ENCODE data around the gene CCT6A.
"Not testable (repeated sequence)": the region's sequence is repeated elsewhere in the genome, so short reads cannot be mapped to it uniquely, and the experiment has no call there.

Gene CCT6A

DNA sequence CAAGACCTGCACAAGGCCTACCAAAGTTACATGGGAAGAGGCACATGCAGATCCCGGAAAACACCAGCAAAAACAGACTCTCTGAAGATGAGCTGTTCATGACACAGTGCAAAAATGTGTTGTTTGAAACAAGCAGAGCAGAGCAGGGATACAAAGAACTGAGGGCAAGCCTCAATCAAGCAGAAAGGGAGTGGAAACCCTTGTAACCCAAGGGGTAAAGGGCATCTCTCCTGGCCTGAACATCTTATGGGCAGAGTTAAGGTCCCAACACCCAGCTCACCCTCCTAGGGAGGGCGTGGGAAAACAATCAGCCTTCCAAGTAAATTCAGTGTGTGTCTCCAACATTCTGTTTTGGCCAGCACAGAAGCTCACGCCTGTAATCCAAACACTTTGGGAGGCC is 10.8 kb upstream of the CCT6A start:
- Mint-ChIP-seq H3K4me3 (no peak overlapping the region), H3K9me3 (no peaks in the 10 kb centered on the region), H3K27ac (no peak overlapping the region), H3K4me1 (ENCODE audit: low read depth) (no peaks in the 10 kb centered on the region), H3K36me3 (ENCODE audit: low read depth) (peaks cover 13% of the 10 kb centered on the region), H3K27me3 (no peaks in the 10 kb centered on the region)

DNA sequence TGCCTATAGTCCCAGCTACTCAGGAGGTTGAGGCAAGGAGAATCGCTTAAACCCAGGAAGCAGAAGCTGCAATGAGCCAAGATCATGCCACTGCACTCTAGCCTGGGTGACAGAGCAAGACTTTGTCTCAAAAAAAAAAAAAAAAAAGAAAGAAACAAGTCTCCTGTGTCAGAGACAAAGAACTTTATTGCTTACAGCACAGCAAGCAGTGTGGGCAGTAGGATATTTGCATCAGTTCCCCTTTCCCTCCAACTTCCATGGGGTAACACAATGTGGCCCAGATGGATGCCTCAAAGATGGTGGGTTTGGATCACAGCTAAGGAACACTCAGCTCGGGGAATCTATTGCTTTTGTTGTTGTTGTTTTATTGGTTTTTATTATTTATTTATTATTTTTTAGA is 5.8 kb upstream of the CCT6A start:
- not testable (repeated sequence) for H3K27ac Mint-ChIP-seq, H3K4me3 Mint-ChIP-seq, H3K9me3 Mint-ChIP-seq, H3K27me3 Mint-ChIP-seq
- H3K4me1 Mint-ChIP-seq (ENCODE audit: low read depth) = peaks cover 13% of the 10 kb centered on the region
- peaks cover 21% of the 10 kb centered on the region for H3K36me3 Mint-ChIP-seq (ENCODE audit: low read depth)

DNA sequence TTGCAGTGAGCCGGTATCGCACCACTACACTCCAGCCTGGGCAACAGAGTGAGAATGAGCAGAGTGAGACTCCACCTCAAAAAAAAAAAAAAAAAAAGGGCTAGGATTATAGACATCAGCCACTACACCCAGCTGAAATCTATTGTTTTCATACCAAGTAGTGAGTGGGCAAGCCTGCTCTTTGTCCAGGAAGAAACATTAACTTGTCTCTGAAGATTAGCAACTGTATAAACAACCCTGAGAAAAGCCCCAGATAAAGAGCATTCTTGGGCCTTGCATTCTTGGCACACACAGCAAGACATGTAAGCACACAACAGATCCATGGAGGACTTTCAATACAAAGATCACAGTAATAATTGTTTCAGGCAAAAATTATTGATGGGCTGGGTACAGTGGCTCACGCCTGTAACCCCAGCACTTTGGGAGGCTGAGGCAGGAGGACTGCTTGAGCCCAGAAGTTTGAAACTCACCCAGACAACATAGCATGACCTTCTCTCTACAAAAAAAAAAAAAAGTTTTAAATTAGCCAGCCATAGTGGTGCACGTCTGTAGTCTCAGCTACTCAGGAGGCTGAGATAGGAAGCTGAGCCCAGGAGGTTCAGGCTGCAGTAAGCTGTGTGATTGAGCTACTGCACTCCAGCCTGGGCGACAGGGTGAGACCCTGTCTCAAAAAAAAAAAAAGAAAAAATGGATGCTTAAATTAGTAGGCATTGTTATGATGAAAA is 4.7 kb upstream of the CCT6A start:
- Mint-ChIP-seq H3K27ac (no peak overlapping the region), H3K9me3 (no peaks in the 10 kb centered on the region), H3K4me1 (ENCODE audit: low read depth) (peaks cover 13% of the 10 kb centered on the region), H3K27me3 (no peaks in the 10 kb centered on the region), H3K36me3 (ENCODE audit: low read depth) (peaks cover 23% of the 10 kb centered on the region), H3K4me3 (no peak overlapping the region)

DNA sequence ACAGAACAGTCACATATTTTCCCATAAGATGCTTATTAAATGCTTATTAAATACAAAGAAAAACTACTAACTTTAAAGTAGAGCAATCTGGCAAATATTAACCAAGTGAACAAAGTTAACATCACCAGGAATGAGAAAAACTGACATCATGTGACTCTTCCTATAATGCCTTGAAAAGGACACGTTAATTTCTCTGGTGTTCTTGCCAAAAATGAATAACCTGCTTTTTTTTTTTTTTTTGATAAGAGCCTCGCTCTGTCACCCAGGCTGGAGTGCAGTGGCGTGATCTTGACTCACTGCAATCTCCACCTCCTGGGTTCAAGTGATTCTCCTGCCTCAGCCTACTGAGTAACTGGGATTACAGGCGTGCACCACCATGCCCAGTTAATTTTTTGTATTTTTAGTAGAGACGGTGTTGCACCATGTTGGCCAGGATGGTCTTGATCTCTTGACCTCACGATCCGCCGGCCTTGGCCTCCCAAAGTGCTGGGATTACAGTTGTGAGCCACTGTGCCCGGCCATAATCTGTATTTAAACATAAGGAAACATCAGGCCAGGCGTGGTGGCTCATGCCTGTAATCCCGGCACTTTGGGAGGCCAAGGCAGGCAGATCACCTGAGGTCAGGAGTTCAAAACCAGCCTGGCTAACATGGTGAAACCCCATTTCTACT is 4.0 kb upstream of the CCT6A start:
- Mint-ChIP-seq H3K4me1 (ENCODE audit: low read depth) (peaks cover 13% of the 10 kb centered on the region), H3K36me3 (ENCODE audit: low read depth) (peaks cover 22% of the 10 kb centered on the region)
- H3K27ac Mint-ChIP-seq, H3K27me3 Mint-ChIP-seq, H3K4me3 Mint-ChIP-seq, H3K9me3 Mint-ChIP-seq: not testable (repeated sequence)

DNA sequence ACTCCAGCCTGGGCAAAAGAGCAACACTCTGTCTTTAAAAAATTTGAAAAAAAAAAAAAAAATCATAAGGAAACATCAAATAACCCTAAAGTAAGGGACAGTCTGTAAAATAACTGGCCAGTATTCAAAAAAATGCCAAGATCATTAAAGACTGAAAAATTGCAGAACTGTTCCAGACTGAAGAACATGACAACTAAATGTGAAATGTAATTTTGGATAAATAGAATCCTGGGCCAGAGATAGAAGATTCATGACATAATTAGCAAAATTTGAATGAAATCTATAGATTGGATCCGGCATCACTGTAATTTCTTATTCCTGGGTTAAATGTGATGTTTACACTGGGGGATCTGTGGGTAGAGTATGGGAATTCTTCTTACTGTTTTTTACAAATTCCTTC is 3.3 kb upstream of the CCT6A start:
- Mint-ChIP-seq H3K4me3 (peak overlapping the region; percentile 16), H3K9me3 (no peaks in the 10 kb centered on the region), H3K27me3 (no peaks in the 10 kb centered on the region), H3K27ac (no peak overlapping the region), H3K4me1 (ENCODE audit: low read depth) (peaks cover 19% of the 10 kb centered on the region), H3K36me3 (ENCODE audit: low read depth) (peaks cover 29% of the 10 kb centered on the region)

DNA sequence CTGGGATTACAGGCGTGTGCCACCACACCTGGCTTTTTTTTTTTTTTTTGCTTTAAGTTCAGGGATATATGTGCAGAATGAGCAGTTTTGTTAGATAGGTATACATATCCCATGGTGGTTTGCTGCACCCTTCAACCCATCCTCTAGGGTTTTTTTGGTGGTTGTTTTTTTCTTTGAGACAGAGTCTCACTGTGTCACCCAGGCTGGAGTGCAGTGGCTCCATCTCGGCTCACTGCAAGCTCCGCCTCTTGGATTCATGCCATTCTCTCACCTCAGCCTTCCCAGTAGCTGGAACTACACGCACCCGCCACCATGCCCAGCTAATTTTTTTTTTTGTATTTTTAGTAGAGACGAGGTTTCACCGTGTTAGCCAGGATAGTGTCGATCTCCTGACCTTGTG is 2.8 kb upstream of the CCT6A start:
- Mint-ChIP-seq H3K36me3 (ENCODE audit: low read depth) (peaks cover 34% of the 10 kb centered on the region), H3K4me1 (ENCODE audit: low read depth) (peaks cover 24% of the 10 kb centered on the region)
- H3K27ac Mint-ChIP-seq, H3K9me3 Mint-ChIP-seq, H3K27me3 Mint-ChIP-seq, H3K4me3 Mint-ChIP-seq: not testable (repeated sequence)

DNA sequence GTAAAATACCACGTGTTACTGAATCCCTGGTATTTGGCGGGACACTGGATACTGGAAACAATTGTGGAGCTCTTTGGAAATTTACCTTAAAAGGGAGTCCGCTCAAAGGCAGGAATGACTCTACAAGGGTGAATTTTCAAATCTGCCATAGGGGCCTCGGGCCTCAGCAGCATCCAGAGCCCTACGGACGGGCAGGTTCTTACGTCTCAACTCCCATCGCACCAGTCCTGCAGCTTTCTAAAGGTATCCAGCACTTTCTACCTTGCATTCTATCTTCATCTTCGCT is 569 bp upstream of the CCT6A start:
- no peaks in the 10 kb centered on the region for H3K9me3 Mint-ChIP-seq
- peak overlapping the region; percentile 100 for H3K4me3 Mint-ChIP-seq
- H3K27ac Mint-ChIP-seq = peak overlapping the region; percentile 100
- no peaks in the 10 kb centered on the region for H3K27me3 Mint-ChIP-seq
- H3K4me1 Mint-ChIP-seq (ENCODE audit: low read depth) = peaks cover 41% of the 10 kb centered on the region
- peaks cover 56% of the 10 kb centered on the region for H3K36me3 Mint-ChIP-seq (ENCODE audit: low read depth)

DNA sequence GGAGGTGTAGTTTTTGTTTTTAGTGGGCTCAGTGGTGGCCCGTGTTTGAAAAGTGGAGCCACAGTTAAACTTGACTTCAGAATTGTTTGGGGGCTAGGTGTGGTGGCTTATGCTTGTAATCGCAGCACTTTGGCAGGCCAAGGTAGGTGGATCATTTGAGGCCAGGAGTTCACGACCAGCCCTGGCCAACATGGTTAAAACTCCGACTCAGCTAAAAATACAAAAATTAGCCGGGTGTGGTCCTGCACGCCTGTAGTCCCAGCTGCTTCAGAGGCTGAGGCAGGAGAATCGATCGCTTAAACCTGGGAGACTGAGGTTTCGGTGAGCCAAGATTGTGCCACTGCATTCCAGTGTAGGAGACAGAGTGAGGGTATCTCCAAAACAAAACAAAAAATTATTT is 1.8 kb downstream of the CCT6A start:
- H3K4me1 Mint-ChIP-seq (ENCODE audit: low read depth) = peaks cover 60% of the 10 kb centered on the region
- H3K27ac Mint-ChIP-seq = peak overlapping the region; percentile 90
- no peaks in the 10 kb centered on the region for H3K27me3 Mint-ChIP-seq
- H3K36me3 Mint-ChIP-seq (ENCODE audit: low read depth) = peaks cover 74% of the 10 kb centered on the region
- no peaks in the 10 kb centered on the region for H3K9me3 Mint-ChIP-seq
- peak overlapping the region; percentile 100 for H3K4me3 Mint-ChIP-seq

DNA sequence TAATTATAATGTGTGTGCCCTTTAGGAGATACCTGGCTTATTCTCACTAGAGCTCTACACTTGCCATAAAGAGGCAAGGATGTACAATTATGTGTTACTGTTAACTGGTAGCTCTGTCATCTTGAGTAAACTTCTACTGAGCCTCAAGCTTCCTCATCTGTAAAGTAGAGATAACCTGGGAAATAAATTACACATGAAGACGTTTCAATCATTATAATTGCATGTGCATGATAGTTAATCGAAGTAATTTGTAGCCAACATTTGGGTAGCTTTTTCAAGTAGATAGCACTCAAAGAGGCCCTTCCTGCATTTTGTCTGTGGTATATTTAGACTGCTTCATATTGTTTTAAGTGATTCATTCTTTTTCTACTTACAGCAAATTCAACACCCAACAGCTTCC is 2.4 kb downstream of the CCT6A start:
- no peaks in the 10 kb centered on the region for H3K27me3 Mint-ChIP-seq
- H3K27ac Mint-ChIP-seq = peak overlapping the region; percentile 90
- no peaks in the 10 kb centered on the region for H3K9me3 Mint-ChIP-seq
- H3K4me1 Mint-ChIP-seq (ENCODE audit: low read depth) = peaks cover 61% of the 10 kb centered on the region
- peak overlapping the region; percentile 100 for H3K4me3 Mint-ChIP-seq
- H3K36me3 Mint-ChIP-seq (ENCODE audit: low read depth) = peaks cover 77% of the 10 kb centered on the region

DNA sequence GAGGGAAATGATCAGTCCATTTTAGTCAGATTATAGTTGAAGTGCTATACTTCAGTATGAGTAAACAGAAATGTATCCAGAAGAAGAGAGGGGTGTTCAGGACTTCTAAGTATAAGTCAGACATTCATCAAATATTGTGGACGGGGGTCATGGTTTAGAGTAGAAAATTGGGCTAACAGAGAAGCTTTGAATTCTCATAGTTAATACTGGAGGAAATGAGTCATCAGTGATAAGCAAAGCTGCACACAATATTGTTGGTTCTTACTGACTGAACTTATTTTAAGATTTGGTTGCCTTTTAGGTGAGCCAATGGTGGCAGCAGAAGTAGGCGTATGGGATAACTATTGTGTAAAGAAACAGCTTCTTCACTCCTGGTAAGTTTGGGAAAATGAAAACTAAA is 10.8 kb downstream of the CCT6A start:
- no peaks in the 10 kb centered on the region for H3K27me3 Mint-ChIP-seq
- H3K4me1 Mint-ChIP-seq (ENCODE audit: low read depth) = peaks cover 69% of the 10 kb centered on the region
- H3K9me3 Mint-ChIP-seq = no peaks in the 10 kb centered on the region
- H3K4me3 Mint-ChIP-seq = peak overlapping the region; percentile 55
- H3K36me3 Mint-ChIP-seq (ENCODE audit: low read depth) = peaks cover 74% of the 10 kb centered on the region
- peak overlapping the region; percentile 89 for H3K27ac Mint-ChIP-seq

DNA sequence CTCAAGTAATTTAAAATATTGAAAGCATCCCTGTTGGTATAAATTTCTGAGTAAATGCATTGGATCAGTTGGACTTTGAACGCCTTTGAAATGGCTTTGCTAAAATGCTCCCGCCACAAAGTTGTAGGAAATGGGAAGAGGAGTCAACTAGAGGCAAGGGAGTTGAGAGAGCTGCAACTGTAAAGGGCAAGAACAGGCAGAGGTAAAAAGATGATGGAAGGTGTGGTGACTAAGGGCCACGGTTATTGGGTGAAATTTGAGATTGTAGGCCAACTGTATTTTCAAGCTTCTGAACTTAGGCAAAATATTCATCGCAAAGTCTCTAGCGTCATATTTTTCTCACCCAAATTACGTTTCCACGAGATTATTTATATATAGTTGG is 11.9 kb downstream of the CCT6A start:
- no peaks in the 10 kb centered on the region for H3K9me3 Mint-ChIP-seq
- peaks cover 67% of the 10 kb centered on the region for H3K36me3 Mint-ChIP-seq (ENCODE audit: low read depth)
- H3K4me3 Mint-ChIP-seq = peak overlapping the region; percentile 89
- H3K27me3 Mint-ChIP-seq = no peaks in the 10 kb centered on the region
- H3K4me1 Mint-ChIP-seq (ENCODE audit: low read depth) = peaks cover 58% of the 10 kb centered on the region
- peak overlapping the region; percentile 76 for H3K27ac Mint-ChIP-seq

DNA sequence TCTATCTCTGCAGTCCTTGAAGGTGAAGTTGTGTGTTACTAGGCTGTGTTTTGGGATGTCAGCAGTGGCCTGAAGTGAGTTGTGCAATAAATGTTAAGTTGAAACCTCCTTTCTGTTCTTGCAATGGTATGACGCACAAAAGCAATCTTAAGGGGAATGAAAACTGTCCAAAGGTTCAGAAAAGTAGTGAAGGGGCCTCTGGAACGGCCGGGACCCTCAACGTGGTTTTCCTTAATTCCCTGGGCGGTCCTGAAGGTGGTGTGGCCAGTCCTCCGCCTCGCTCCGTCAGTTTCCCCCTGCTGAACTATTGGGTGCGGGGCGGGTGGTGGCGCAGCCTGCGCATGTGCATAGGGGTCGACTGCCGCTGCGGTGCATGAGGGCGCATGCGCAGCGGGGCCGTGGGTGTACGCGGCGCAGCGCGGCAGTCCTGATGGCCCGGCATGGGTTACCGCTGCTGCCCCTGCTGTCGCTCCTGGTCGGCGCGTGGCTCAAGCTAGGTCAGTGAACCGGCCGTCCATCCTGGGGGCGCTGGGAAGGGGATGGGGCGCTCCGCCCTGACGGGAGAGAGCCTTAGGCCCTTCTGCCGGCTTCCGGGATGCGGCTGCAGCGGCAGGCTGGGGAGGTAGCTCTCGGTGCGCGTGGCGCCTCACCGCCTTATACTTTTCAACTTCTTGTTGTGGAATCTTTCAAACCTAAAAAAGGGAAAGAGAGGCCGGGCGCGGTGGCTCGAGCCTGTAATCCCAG is 12.5 kb downstream of the CCT6A start, which contains the start of gene SUMF2:
TSS of gene SUMF2 (plus strand) at position 405 of the 744 bp plus-strand sequence. CDS start at position 431, 26 bp downstream.
- peaks cover 56% of the 10 kb centered on the region for H3K4me1 Mint-ChIP-seq (ENCODE audit: low read depth)

DNA sequence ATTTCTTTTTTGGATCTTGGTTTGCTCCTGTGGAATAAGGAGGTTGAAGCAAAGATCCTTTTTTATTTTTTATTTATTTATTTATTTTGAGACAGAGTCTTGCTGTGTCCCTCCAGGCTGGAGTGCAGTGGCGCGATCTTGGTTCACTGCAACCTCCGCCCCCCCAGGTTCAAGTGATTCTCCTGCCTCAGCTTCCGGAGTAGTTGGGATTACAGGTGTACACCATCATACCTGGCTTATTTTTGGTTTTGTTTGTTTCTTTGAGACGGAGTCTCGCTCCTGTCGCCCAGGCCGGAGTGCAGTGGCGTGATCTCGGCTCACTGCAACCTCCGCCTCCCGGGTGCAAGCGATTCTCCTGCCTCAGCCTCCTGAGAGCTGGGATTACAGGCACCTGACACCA is 14.8 kb downstream of the CCT6A start:
- H3K4me1 Mint-ChIP-seq (ENCODE audit: low read depth) = peaks cover 33% of the 10 kb centered on the region

More for the DNA sequence above, 12.5 kb downstream of the CCT6A start, which contains the start of gene SUMF2:
- H3K9me3 Mint-ChIP-seq = no peaks in the 10 kb centered on the region
- H3K27me3 Mint-ChIP-seq = no peaks in the 10 kb centered on the region
- peak within 1 kb of the TSS; percentile 89 for H3K27ac Mint-ChIP-seq
- peaks cover 67% of the 10 kb centered on the region for H3K36me3 Mint-ChIP-seq (ENCODE audit: low read depth)
- H3K4me3 Mint-ChIP-seq = peak within 1 kb of the TSS; percentile 89

DNA sequence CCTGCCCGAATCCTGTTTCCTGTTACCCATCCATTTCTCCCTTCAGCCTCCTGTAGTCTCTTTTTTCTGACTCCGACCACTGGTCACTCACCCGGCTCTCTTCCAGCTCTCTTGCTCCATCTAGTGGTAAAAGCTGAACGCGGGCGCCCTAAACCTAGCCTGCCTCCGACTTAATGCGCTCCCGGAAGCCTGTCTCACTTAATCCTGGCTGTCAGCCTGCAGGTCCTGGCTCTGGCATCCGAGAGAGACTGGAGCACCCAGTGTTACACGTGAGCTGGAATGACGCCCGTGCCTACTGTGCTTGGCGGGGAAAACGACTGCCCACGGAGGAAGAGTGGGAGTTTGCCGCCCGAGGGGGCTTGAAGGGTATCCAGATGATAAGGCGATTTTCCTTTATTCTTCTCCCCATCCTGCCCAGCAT is 22.8 kb downstream of the CCT6A start:
- Mint-ChIP-seq H3K27ac (no peak overlapping the region), H3K36me3 (ENCODE audit: low read depth) (peaks cover 37% of the 10 kb centered on the region), H3K27me3 (no peaks in the 10 kb centered on the region), H3K4me1 (ENCODE audit: low read depth) (peaks cover 3% of the 10 kb centered on the region), H3K4me3 (no peak overlapping the region), H3K9me3 (no peaks in the 10 kb centered on the region)

More for the DNA sequence above, 14.8 kb downstream of the CCT6A start:
- H3K27me3 Mint-ChIP-seq, H3K27ac Mint-ChIP-seq, H3K9me3 Mint-ChIP-seq, H3K4me3 Mint-ChIP-seq: not testable (repeated sequence)
- H3K36me3 Mint-ChIP-seq (ENCODE audit: low read depth) = peaks cover 54% of the 10 kb centered on the region

DNA sequence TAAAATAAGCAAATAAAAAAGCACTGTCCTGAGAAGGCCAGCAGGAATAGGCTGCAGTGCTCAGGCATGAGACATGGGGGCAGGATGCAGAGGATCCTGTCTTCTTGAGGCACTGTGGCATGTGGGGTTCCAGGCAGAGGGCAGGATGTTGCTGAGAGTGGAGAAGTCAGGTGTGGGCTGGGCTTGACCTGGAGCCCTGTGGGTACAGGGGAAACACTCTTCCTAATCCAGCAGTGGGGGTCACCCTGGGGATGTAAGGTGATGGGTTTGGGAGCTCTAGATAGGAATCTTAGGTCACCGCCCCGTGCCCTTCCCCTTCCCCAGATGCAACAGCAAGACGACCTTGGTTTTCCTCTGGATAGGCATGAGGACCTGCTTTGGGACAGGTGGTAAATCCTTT is 26.1 kb downstream of the CCT6A start:
- Mint-ChIP-seq H3K27me3 (no peaks in the 10 kb centered on the region), H3K27ac (no peak overlapping the region), H3K4me1 (ENCODE audit: low read depth) (peaks cover 3% of the 10 kb centered on the region), H3K9me3 (no peaks in the 10 kb centered on the region), H3K4me3 (no peak overlapping the region), H3K36me3 (ENCODE audit: low read depth) (peaks cover 34% of the 10 kb centered on the region)
